Tibial nerve (tissue), 4 donors: ENCODE results near the gene HECTD4.

Experiments
- EP300 ChIP-seq, 2 donors: sonication (generic); formaldehyde crosslinking; IDR thresholded peaks; one replicate each; pipeline ENCODE4 v1.6.1; 2017; ENCODE audit warnings: antibody characterized with exemption in 2 of 2, mild to moderate bottlenecking in 1 of 2
- POLR2A ChIP-seq, 2 donors: fragments of 450-650 bp; IDR thresholded peaks; one replicate each; pipeline ENCODE4 v1.6.1; 2017; ENCODE audit warnings: antibody characterized with exemption in 2 of 2, mild to moderate bottlenecking in 2 of 2, moderate library complexity in 2 of 2
- TF ChIP-seq, protein P1 (sequence below), 5 experiments: fragments of 200-600 bp in 3 of 5; fragments of 450-650 bp in 2 of 5; sonication (generic) in 3 of 5; IDR thresholded peaks; one replicate each; pipeline ENCODE4 v1.5.1; 2016 to 2019; ENCODE audit warnings: antibody characterized with exemption in 5 of 5, mild to moderate bottlenecking in 3 of 5, moderate library complexity in 2 of 5

- TF ChIP-seq, protein P1, sequence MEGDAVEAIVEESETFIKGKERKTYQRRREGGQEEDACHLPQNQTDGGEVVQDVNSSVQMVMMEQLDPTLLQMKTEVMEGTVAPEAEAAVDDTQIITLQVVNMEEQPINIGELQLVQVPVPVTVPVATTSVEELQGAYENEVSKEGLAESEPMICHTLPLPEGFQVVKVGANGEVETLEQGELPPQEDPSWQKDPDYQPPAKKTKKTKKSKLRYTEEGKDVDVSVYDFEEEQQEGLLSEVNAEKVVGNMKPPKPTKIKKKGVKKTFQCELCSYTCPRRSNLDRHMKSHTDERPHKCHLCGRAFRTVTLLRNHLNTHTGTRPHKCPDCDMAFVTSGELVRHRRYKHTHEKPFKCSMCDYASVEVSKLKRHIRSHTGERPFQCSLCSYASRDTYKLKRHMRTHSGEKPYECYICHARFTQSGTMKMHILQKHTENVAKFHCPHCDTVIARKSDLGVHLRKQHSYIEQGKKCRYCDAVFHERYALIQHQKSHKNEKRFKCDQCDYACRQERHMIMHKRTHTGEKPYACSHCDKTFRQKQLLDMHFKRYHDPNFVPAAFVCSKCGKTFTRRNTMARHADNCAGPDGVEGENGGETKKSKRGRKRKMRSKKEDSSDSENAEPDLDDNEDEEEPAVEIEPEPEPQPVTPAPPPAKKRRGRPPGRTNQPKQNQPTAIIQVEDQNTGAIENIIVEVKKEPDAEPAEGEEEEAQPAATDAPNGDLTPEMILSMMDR (IDR thresholded peaks at IDR 0.05), result no peak
- TF ChIP-seq POLR2A (IDR thresholded peaks at IDR 0.05) (no peak), EP300 (IDR thresholded peaks at IDR 0.05) (no peak)
Observed at GRCh38 chr12:112183141-112184021, 198.8 kb downstream of the HECTD4 start.
